Tibial artery (tissue), 4 donors: ENCODE data around the gene COL4A6.

Source experiments
- DNase-seq, 2 donors: peaks; one replicate each; pipeline ENCODE4 v3.0.0-alpha.2; 2019
- H3K27ac ChIP-seq, 2 donors: fragments of 200-600 bp; sonication (generic) in 1 of 2; 1 replicate in 1 of 2; 2 replicates in 1 of 2; pipeline ENCODE4 v1.5.1; 2018 to 2019; ENCODE audit warnings: mild to moderate bottlenecking in 1 of 2
- H3K27me3 ChIP-seq, 2 donors: fragments of 200-600 bp; sonication (generic) in 1 of 2; one replicate each; pipeline versions ENCODE4 v1.5.1 to v1.6.0; 2016 to 2019
- H3K36me3 ChIP-seq, 3 donors: fragments of 200-600 bp; sonication (generic) in 2 of 3; one replicate each; pipeline ENCODE4 v1.5.1; 2016 to 2019; ENCODE audit warnings: mild to moderate bottlenecking in 2 of 3
- H3K4me1 ChIP-seq, 4 donors: fragments of 200-600 bp; sonication (generic) in 2 of 4; 1 replicate in 3 of 4; 2 replicates in 1 of 4; pipeline ENCODE4 v1.5.1; 2016 to 2019
- H3K4me3 ChIP-seq, 2 donors: fragments of 200-600 bp; sonication (generic) in 1 of 2; 1 replicate in 1 of 2; 2 replicates in 1 of 2; pipeline ENCODE4 v1.5.1; 2018 to 2019; ENCODE audit warnings: mild to moderate bottlenecking in 2 of 2
- H3K9me3 ChIP-seq, 3 donors: fragments of 200-600 bp; sonication (generic) in 1 of 3; one replicate each; pipeline ENCODE4 v1.5.1; 2016 to 2019
- intact Hi-C: fragments of 100-400 bp; cut with DNase I; formaldehyde crosslinking; loops from one replicate; pipeline ENCODE4 v1.15.0; 2023; ENCODE audit warnings: low total_unique reads
- TF ChIP-seq, protein P1 (sequence below), 2 experiments: fragments of 200-600 bp in 1 of 2; fragments of 450-650 bp in 1 of 2; IDR thresholded peaks; one replicate each; pipeline ENCODE4 v1.5.1; 2017 to 2019; ENCODE audit warnings: antibody characterized with exemption in 2 of 2, mild to moderate bottlenecking in 1 of 2, moderate library complexity in 1 of 2

The COL4A6 gene

DNA sequence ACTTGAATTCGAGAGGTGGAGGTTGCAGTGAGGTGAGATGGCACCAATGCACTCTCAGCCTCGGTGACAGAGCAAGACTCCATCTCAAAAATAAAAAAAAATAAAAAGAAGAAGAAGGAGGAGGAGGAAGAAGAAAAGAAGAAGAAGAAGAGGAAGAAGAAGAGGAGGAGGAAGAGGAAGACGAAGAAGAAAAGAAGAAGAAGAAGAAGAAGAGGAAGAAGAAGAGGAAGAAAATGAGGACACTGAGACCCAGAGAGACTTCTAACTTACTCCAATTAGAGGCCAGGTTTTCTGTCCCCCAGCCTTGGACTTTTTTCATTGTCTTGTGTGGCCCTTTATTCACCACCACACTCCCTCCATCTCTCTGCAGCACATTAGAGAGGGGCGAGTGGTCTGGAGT, 276.0 kb downstream of the COL4A6 start:
- Histone ChIP-seq H3K4me3 (no peak overlapping the region), H3K27me3 (no peaks in the 10 kb centered on the region), H3K27ac (no peak overlapping the region), H3K36me3 (no peaks in the 10 kb centered on the region), H3K4me1 (peaks cover 0 to 3% (median 0%) of the 10 kb centered on the region in 4 donors), H3K9me3 (no peaks in the 10 kb centered on the region)
- TF ChIP-seq, protein P1, sequence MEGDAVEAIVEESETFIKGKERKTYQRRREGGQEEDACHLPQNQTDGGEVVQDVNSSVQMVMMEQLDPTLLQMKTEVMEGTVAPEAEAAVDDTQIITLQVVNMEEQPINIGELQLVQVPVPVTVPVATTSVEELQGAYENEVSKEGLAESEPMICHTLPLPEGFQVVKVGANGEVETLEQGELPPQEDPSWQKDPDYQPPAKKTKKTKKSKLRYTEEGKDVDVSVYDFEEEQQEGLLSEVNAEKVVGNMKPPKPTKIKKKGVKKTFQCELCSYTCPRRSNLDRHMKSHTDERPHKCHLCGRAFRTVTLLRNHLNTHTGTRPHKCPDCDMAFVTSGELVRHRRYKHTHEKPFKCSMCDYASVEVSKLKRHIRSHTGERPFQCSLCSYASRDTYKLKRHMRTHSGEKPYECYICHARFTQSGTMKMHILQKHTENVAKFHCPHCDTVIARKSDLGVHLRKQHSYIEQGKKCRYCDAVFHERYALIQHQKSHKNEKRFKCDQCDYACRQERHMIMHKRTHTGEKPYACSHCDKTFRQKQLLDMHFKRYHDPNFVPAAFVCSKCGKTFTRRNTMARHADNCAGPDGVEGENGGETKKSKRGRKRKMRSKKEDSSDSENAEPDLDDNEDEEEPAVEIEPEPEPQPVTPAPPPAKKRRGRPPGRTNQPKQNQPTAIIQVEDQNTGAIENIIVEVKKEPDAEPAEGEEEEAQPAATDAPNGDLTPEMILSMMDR (IDR thresholded peaks at IDR 0.05), result no peak
- DNase-seq, result no peak
- intact Hi-C loops, result no loop called here

DNA sequence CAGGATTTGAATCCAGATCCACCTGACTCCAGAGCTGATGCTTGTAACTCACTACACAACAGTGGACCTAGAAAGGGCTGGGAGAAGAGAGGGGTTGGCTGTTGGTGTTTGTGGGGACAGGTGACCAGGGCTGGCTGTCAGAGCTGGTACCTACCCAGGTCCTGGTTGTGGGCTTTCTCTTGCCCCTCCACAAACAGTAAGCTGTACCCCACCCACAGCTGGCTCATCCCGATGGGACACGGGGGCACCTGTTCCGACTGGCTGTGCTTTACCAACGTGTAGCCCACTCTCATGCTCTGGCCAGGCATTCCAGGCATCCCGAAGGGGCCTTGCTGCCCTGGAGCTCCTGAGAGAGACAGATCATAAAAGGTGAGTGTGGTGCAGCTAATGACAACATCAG, 277.9 kb downstream of the COL4A6 start:
- TF ChIP-seq, protein P1 (IDR thresholded peaks at IDR 0.05), result no peak
- no peak overlapping the region for H3K27ac ChIP-seq
- H3K4me3 ChIP-seq, result no peak overlapping the region
- DNase-seq, result no peak
- intact Hi-C loops, result no loop called here
- no peaks in the 10 kb centered on the region for H3K27me3 ChIP-seq
- no peaks in the 10 kb centered on the region for H3K36me3 ChIP-seq
- H3K9me3 ChIP-seq, result no peaks in the 10 kb centered on the region
- H3K4me1 ChIP-seq, result peaks cover 0 to 3% (median 0%) of the 10 kb centered on the region in 4 donors

DNA sequence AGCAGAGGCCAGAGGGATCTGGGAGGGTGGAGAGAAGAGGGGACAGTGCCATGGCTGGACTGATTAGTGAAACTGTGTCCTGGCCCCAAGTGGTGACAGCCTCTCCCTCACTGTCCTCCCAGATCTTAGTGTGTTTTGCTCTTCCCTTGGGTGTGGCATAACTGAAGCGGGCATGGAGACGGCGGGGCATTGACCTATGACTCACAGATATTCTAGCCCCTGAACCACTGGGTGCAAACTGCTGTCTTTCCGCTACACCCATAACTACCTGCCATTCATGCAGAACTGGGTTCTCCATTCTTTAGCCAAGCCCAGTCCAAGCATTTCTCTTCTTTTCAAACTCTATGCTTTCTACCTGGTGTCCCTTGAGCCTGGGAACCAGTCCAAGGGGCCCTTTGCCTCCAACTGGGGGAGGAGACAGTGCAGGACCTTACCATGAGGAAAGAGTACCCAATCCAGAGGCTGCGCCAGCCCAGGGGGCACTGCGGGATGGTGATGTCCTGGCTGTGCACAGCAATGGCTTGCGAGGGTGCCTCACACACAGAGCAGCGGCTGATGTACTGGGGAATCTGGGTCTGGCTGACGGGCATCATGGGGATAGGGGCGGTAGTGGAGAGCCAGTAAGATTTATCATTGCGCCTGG, 279.1 kb downstream of the COL4A6 start:
- no peaks in the 10 kb centered on the region for H3K9me3 ChIP-seq
- H3K27ac ChIP-seq, result no peak overlapping the region
- H3K36me3 ChIP-seq, result no peaks in the 10 kb centered on the region
- TF ChIP-seq, protein P1 (IDR thresholded peaks at IDR 0.05), result no peak
- no peak for DNase-seq
- intact Hi-C loops, result no loop called here
- no peak overlapping the region for H3K4me3 ChIP-seq
- no peaks in the 10 kb centered on the region for H3K27me3 ChIP-seq
- H3K4me1 ChIP-seq, result peaks cover 0 to 3% (median 0%) of the 10 kb centered on the region in 4 donors

DNA sequence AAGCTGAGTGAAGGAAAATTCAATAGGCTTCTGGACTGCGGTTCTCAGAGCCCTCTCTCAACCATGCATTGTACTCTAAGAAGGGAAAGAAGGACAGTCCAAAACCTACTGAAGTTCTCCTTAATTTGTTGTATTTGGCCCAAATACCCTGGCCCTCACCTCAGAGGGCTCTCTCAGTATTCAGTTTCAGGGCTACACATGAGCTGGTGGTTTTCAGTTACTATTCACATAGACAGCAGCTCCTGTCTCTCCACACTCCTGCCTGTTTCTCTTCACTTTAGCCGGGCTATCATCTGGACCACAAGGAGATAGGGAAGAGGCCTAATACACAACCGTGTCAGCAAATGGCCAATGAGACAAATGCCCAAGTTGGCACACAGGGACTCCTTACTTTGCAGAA, 280.6 kb downstream of the COL4A6 start:
- intact Hi-C loops, result no loop called here
- peaks cover 0 to 5% (median 0%) of the 10 kb centered on the region in 3 donors for H3K36me3 ChIP-seq
- no peak overlapping the region for H3K27ac ChIP-seq
- no peaks in the 10 kb centered on the region for H3K4me1 ChIP-seq
- H3K27me3 ChIP-seq, result no peaks in the 10 kb centered on the region
- no peak overlapping the region for H3K4me3 ChIP-seq
- no peak for DNase-seq
- no peaks in the 10 kb centered on the region for H3K9me3 ChIP-seq
- TF ChIP-seq, protein P1 (IDR thresholded peaks at IDR 0.05), result no peak

DNA sequence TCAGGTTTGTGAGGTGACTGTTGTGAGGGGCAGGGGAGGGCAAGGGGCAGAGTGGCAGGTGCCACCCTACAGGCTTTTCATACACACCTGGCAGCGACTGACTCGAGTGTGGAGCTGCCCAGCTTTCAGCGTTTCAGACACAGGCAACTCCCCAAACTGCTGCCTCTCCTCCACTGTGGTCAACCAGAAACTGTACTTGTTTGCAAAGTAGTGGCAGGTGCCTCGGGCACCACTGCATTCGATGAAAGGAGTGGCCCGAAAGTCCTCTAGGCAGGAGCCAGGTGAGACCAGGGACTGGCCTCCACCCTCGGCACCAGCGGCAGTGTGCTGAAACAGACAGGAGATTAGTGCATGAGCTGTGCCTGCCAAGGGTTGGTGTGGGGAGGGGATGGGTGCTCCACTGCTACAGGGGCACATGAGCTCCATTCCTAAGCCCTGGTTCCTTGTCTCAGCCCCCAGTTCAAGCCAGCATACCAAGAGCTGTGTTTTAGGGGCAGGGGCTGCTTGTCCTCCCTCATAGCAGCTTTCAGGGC, 281.2 kb downstream of the COL4A6 start:
- Histone ChIP-seq H3K4me3 (no peak overlapping the region), H3K27me3 (no peaks in the 10 kb centered on the region), H3K4me1 (no peaks in the 10 kb centered on the region), H3K36me3 (peaks cover 0 to 5% (median 0%) of the 10 kb centered on the region in 3 donors), H3K9me3 (no peaks in the 10 kb centered on the region), H3K27ac (no peak overlapping the region)
- intact Hi-C loops, result no loop called here
- TF ChIP-seq, protein P1 (IDR thresholded peaks at IDR 0.05), result no peak
- no peak for DNase-seq
